Esophagus muscularis mucosa (tissue), 4 donors: ENCODE results near the gene RAD51B.

Source experiments
- EP300 ChIP-seq: sonication (generic); formaldehyde crosslinking; IDR thresholded peaks from one replicate; pipeline ENCODE4 v1.6.1; 2017; ENCODE audit warnings: antibody characterized with exemption
- POLR2AphosphoS5 ChIP-seq, 2 donors: sonication (generic); formaldehyde crosslinking; IDR thresholded peaks; one replicate each; pipeline ENCODE4 v1.6.1; 2017; ENCODE audit warnings: antibody characterized with exemption in 2 of 2
- TF ChIP-seq, protein P1 (sequence below), 3 experiments: fragments of 200-600 bp in 2 of 3; fragments of 450-650 bp in 1 of 3; sonication (generic) in 2 of 3; IDR thresholded peaks; one replicate each; pipeline ENCODE4 v1.5.1; 2017 to 2019; ENCODE audit warnings: antibody characterized with exemption in 3 of 3, mild to moderate bottlenecking in 2 of 3, moderate library complexity in 1 of 3

DNA sequence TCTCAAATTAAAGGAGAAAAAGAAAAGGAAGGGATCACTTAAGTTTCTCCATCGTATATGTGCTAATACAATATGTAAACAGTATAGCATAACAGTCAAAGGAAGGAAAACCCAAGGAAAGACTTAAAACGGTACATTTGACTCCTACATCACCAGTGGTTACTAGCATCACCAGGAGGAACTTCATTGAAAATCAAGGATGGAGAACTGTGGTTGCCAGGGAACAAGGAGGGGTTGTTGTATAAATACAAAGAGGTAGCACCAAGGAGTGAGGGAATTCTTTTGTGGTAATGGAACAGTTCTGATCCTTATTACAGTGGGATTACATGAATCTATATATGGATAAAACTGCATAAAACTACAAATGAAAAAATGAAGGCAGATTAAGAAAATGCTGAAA, 4.8 kb upstream of the RAD51B start:
- TF ChIP-seq, protein P1, sequence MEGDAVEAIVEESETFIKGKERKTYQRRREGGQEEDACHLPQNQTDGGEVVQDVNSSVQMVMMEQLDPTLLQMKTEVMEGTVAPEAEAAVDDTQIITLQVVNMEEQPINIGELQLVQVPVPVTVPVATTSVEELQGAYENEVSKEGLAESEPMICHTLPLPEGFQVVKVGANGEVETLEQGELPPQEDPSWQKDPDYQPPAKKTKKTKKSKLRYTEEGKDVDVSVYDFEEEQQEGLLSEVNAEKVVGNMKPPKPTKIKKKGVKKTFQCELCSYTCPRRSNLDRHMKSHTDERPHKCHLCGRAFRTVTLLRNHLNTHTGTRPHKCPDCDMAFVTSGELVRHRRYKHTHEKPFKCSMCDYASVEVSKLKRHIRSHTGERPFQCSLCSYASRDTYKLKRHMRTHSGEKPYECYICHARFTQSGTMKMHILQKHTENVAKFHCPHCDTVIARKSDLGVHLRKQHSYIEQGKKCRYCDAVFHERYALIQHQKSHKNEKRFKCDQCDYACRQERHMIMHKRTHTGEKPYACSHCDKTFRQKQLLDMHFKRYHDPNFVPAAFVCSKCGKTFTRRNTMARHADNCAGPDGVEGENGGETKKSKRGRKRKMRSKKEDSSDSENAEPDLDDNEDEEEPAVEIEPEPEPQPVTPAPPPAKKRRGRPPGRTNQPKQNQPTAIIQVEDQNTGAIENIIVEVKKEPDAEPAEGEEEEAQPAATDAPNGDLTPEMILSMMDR (IDR thresholded peaks at IDR 0.05): no peak
- TF ChIP-seq POLR2AphosphoS5 (IDR thresholded peaks at IDR 0.05) (no peak), EP300 (no peak)
